Bronchial epithelial cell (primary cell): ENCODE measurements around the gene SLC24A3. TPM values are rescaled to one million over a fixed set of nuclear protein-coding genes. Genes with fewer than 3 reads are reported as not detected.

Experiments
- DNase-seq: peaks from one replicate; pipeline ENCODE4 v3.0.0-alpha.2; 2010; ENCODE audit warnings: low read depth
- FAIRE-seq: peaks from 2 replicates; lab custom pipeline; 2011; peaks lifted over from hg19 to GRCh38; lab: Jason Lieb, UNC
- H3K27me3 ChIP-seq: 2 replicates; pipeline ENCODE4 v1.5.1; 2011; ENCODE audit warnings: low read length; ENCODE audit not compliant: control insufficient read depth, insufficient read depth
- H3K36me3 ChIP-seq: 2 replicates; pipeline ENCODE4 v1.5.1; 2011; ENCODE audit warnings: low read length; ENCODE audit not compliant: control insufficient read depth, insufficient read depth
- H3K4me3 ChIP-seq: 2 replicates; pipeline ENCODE4 v1.5.1; 2011; ENCODE audit warnings: mild to moderate bottlenecking, low read depth, low read length, control low read depth
- CTCF ChIP-seq: IDR thresholded peaks from 2 replicates; pipeline ENCODE4 v1.5.1; 2011; ENCODE audit warnings: mild to moderate bottlenecking, moderate library complexity, low read length, control low read depth, inconsistent platforms; ENCODE audit not compliant: insufficient read depth, severe bottlenecking
- total RNA-seq: library from RNA; depleted of rRNA; stranded (reverse); fragments of >200 nt; gene quantifications from 2 replicates; pipeline ENCODE4 v1.2.1, GENCODE V29; 2014

SLC24A3 gene
- total RNA-seq, result under 0.01 and 0.26 TPM in 2 replicates

- no peak for FAIRE-seq
- H3K4me3 ChIP-seq, result peak within 1 kb of the TSS; percentile 20
Observed at GRCh38 chr20:19212469-19212815, at the start of gene SLC24A3. Gene SLC24A3 (plus strand): TSS chr20:19212642.

GRCh38 chr20:19170148-19170547, 42.3 kb upstream of the SLC24A3 start:
- FAIRE-seq (no peak), DNase-seq (no peak)
- H3K27me3 ChIP-seq, result no peaks in the 10 kb centered on the region
- H3K4me3 ChIP-seq, result no peak overlapping the region
- TF ChIP-seq CTCF, result no peak
- no peaks in the 10 kb centered on the region for H3K36me3 ChIP-seq

More at GRCh38 chr20:19212469-19212815, at the start of gene SLC24A3:
- TF ChIP-seq CTCF, result no peak
- H3K27me3 ChIP-seq, result peaks cover 16% of the 10 kb centered on the region
- no peak for DNase-seq
- H3K36me3 ChIP-seq, result no peaks in the 10 kb centered on the region

- Histone ChIP-seq H3K36me3 (no peaks in the 10 kb centered on the region), H3K27me3 (no peaks in the 10 kb centered on the region), H3K4me3 (no peak overlapping the region)
- DNase-seq, result no peak
- no peak for FAIRE-seq
- TF ChIP-seq CTCF, result no peak
Observed at GRCh38 chr20:19172637-19173036, 39.8 kb upstream of the SLC24A3 start.

GRCh38 chr20:19176470-19177052, 35.9 kb upstream of the SLC24A3 start:
- TF ChIP-seq CTCF, result no peak
- FAIRE-seq, result no peak
- Histone ChIP-seq H3K4me3 (no peak overlapping the region), H3K36me3 (no peaks in the 10 kb centered on the region), H3K27me3 (no peaks in the 10 kb centered on the region)
- no peak for DNase-seq

GRCh38 chr20:19181552-19181951, 30.9 kb upstream of the SLC24A3 start:
- Histone ChIP-seq H3K4me3 (no peak overlapping the region), H3K36me3 (no peaks in the 10 kb centered on the region), H3K27me3 (no peaks in the 10 kb centered on the region)
- no peak for TF ChIP-seq CTCF
- DNase-seq, result peak; percentile 9
- FAIRE-seq, result no peak

- H3K27me3 ChIP-seq, result no peaks in the 10 kb centered on the region
- H3K36me3 ChIP-seq, result no peaks in the 10 kb centered on the region
- H3K4me3 ChIP-seq, result no peak overlapping the region
- no peak for FAIRE-seq
- DNase-seq, result peak; percentile 4
- no peak for TF ChIP-seq CTCF
Observed at GRCh38 chr20:19185083-19185482, 27.4 kb upstream of the SLC24A3 start.
